Anterior cingulate cortex (tissue), 58 donors: ENCODE data around the gene RTKN.
"Not testable (repeated sequence)": the region's sequence is repeated elsewhere in the genome, so short reads cannot be mapped to it uniquely, and the experiment has no call there.

ENCODE experiments used
- DNase-seq, 58 donors: peaks; one replicate each; lab custom pipeline; 2025; lab: John Stamatoyannopoulos, UW

Gene RTKN, protein sequence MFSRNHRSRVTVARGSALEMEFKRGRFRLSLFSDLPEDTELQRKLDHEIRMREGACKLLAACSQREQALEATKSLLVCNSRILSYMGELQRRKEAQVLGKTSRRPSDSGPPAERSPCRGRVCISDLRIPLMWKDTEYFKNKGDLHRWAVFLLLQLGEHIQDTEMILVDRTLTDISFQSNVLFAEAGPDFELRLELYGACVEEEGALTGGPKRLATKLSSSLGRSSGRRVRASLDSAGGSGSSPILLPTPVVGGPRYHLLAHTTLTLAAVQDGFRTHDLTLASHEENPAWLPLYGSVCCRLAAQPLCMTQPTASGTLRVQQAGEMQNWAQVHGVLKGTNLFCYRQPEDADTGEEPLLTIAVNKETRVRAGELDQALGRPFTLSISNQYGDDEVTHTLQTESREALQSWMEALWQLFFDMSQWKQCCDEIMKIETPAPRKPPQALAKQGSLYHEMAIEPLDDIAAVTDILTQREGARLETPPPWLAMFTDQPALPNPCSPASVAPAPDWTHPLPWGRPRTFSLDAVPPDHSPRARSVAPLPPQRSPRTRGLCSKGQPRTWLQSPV

DNA sequence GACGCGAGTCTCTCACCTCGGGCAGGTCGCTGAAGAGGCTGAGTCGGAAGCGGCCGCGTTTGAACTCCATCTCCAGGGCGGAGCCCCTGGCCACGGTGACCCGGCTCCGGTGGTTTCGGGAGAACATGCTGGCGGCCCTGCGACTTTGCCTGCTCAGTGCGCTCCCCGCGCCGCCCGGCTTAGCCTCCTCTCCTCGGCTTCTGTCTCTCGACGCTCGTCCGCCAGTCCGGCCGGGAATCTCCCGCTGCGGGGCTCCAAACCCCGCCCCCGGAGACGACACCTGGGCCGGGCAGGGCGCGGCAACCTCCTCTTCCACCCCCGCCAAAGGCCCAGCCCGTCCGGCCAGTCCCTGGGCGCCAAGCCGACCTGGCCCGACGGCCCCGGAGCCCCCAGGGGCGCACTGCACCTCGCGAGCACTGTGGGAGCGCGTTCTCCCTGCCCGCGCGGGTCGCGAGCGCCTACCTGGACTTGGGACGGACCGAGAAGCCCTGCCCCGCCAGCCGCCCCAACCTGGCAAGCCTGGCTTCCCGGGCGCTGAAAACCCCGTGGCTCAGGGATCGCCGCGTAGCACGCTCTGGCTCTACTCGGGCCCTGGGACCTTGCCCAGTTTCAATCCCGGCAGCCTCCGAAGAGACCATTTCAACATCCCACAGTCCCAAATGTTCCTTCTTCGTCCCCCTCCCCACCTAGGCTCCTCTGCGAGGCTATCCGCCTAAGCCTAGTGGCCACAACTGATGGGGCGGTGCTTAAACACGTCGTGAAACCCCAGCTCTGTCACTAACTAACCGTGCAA is at the start of gene RTKN:
RTKN (minus strand) TSS at position 248 of the 793 bp plus-strand sequence; CDS start at position 127, 121 bp downstream.
- DNase-seq: peak in 5 of 58 donors; percentile 25 to 40 (median 32)

DNA sequence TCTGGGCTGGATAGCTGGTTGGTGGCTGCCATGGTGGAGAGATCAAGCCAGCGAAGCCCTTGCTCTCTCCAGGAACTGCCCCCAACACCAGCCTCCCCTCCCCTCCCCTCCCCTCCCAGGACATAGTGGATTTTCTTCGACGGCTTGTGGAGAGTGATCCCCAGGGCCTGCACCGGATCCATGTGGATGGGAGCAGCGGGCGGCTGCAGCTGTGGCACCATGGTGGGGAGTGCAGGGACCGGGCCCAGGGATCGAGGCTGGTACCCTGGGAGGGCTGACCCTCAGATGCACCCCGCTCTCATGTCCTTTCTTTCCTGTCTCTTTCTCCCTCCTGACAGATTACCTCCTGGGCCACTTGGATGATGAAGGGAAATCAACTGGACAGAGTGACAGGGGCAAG is 48.2 kb upstream of the RTKN start:
- no peak for DNase-seq

DNA sequence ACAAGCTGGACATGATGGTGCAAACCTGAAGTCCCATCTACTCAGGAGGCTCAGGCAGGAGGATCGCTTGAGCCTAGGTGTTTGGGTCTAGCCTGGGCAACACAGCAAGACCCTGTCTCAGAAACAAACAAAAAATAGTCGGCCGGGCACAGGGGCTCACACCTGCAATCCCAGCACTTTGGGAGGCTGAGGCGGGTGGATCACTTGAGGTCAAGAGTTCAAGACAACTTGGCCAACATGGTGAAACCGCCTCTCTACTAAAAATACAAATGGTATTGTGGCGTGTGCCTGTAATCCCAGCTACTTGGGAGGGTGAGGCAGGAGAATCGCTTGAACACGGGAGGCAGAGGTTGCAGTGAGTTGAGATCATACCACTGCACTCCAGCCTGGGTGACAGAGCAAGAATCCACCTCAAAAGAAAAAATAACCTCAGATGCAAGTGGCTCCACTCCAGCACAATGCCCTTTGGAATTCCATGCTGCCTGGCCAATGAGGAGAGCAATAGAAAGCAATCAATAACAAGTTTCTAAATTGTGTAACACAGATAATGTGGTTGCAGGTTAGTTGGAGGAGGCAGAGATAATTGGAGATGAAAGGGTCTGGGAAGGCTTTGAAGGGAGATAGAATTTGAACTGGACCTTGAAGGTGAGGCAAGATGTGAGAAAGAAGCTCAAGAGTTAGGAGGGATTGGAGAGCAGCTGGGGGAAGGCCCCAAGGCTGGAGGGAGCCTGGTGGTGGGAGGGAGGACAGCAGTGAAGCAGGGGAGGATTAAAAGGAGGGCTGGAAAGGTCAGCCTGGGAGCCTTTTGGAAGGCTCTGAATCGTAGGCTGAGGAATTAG is 47.1 kb upstream of the RTKN start:
- DNase-seq: no peak

DNA sequence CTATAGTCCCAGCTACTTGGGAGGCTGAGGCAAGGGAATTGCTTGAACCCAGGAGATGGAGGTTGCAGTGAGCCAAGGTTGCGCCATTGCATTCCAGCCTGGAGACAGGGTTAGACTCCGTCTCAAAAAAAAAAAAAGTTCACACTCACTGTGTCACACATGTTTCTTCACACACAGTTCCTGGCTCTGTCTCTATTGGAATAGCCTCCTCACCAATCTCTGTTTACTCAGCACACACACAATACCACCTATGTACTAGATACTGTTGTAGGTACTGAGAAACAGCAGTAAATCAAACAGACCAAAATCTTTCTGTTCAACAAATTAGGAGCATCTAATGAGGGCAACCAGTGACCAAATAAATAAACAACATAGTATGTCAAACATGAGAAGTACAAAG is 44.4 kb upstream of the RTKN start:
- DNase-seq: no peak

DNA sequence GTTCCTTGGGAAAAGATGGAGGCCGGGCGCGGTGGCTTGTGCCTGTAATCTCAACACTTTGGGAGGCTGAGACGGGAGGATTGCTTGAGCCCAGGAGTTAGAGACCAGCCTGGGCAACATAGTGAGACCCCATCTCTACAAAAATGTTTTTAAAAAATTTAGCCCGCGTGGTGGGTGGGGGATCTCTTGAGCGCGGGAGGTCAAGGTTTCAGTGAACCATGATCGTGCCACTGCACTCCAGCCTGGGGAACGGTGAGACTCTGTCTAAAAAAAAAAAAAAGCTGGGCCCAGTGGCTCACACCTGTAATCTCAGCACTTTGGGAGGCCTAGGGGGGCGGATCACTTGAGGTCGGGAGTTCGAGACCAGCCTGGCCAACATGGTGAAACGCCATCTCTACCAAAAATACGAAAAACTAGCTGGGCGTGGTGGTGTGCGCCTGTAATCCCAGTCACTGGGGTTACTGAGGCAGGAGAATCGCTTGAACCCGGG is 42.0 kb upstream of the RTKN start:
- not testable (repeated sequence) for DNase-seq

DNA sequence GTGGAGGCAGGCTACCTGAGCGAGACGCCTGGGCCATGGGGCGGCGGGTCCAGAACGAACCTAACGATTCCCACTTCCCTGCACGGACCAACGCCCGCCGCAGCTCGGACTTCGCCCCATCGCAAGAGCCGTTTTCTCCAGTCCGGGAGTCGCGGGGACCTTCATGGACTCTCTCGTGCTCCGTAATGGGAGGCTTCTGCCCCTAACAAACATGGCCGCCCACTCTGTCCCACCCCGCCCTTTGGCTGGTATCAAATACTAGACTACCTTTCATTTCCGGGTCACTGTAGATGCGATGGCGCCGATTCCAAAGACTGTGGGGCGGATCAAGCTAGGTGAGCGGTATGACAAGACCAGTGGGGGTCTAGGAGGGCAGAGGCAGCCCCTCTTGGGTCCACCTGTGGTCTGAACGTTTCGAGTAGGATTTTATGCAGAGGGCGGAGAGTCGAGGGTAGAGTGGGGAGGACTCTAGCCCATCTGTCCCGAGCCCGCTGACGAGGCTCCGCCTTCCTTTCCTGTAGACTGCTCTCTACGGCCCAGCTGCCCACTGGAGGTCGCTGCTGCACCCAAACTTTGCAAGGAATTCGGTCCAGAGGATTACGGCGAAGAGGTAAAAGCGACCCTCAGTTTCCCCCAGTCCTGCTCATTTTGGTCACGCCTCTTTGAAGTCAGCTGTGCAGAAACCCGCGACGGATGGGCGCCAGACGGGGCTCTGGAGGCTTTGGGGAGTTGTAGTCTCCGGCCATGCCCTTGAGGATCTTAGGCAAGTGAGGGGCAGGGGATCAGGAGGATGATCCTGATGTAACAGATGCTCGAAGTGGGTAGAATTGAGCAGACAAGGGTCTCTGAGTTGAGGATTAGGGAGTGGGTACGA is 41.3 kb upstream of the RTKN start, which contains the start of the genes CCDC142 and TTC31:
CCDC142 (minus strand) TSS at position 198 of the 874 bp plus-strand sequence; CDS start at position 37, 161 bp downstream.
TTC31 (plus strand) TSS at position 281 of the 874 bp plus-strand sequence; CDS start at position 296, 15 bp downstream.
- peak; percentile 85 to 100 (median 95) for DNase-seq

DNA sequence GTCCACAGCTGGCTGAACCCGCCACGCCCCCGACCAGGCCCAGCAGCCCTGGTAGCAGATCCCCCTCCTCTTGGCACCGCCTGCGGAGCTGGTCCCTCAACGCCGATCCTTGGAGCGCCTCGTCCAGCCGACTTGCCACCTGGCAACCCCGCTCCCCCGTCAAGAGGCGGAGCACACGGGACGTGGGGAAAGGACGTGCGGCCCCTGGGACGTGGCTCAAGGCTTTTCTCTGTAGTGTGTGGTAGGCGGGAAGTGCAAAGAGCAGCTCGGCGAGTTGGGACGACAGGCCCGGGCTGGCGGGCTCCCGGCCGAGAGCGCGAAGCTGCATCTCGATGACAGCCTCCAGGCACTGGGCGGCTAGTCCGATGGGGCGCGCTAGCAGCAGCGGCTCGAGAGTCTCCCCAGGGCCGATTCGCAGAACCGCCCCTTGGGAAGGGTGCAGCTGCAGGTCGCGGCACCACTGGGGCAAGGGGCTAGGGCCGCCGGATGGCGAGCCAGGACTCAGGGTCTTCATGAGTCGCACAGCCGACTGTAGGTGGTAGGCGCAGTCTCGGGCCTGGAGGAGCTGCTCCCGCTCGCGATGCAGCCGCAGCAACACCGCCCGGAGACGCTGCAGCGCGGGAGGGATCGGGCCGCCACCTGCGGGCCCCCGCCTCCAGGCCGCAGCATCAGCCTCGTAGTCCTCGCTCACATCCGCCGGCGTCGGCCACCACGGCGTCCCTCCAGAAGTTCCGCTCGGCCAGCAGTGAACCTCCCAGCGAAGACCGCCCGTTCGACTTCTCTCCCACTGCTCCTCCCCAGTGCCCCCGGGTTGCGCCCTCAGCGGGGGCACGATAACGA is 40.4 kb upstream of the RTKN start:
- DNase-seq: peak in 15 of 58 donors; percentile 51 to 84 (median 71)

DNA sequence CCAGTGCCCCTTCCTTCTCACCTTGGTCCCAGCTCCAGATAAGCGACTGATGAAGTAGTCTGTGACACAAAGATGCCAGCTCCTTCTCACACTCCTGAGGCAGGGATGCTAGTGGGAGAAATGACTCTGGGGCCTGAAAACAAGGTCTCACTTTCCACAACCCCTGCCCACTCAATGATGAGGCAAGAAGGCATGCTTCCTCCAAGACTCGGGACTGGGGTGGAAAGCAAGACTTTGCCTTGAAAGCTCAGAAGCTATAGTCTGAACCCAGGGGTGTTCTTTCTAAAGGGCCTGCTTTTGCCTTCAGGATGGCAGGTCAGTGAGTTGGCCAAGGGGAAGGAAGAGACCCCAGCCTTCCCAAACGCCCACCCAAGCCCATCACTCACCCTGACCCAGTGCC is 39.7 kb upstream of the RTKN start:
- DNase-seq: no peak

DNA sequence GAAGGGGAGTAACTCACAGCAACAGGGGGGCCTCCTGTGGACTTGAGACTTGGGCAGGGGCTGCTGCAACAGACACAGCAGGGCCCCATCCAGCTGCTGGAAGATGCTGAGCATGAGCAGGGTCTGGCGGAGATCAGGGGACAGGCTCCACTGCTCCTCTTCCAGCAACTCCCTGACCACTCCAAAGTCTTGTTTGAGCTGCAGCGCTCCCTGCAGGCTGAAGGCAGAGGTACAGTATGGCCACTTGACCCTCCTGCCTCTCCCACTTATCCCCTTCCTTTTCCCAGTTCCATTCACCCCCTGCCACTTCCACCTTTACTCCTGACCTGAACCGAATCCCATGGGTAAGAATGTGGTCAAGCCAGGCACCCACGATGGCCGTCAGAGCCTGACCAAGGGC is 33.2 kb upstream of the RTKN start:
- no peak for DNase-seq

DNA sequence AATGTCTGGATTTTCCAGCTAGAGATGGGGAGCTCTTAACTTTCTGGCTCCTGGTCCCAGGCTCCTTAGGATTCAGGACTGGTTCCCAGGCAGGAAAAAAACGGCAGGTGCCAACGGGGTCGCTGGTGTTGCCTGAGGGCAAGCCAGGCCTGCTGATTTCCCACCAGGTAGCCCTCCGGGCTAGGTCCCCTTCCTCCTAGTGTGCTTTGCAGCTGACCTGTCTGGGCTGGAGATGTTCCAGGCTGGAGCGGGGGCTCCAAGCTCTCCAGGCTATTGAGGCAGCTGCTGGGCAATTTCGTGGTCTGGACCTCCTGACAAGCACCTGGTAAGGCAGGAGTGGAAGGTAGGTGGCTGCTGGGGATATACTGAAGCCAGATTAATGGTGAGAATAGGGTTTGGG is 32.7 kb upstream of the RTKN start:
- DNase-seq: no peak

DNA sequence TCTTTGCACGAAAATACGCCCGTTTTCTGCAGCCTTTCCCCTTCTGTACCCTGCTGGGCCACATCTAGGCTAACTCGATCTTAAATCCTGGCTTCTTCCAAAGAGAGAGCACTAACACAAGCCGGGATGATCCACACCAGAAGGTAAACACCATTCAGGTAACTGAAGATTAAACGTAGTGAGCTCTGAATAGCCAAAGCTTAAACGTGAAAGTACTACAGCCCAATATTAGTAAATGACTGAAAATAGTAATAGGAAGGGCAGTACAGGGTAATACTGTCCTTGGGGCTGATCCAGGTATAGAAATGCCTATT is 31.2 kb upstream of the RTKN start:
- no peak for DNase-seq

DNA sequence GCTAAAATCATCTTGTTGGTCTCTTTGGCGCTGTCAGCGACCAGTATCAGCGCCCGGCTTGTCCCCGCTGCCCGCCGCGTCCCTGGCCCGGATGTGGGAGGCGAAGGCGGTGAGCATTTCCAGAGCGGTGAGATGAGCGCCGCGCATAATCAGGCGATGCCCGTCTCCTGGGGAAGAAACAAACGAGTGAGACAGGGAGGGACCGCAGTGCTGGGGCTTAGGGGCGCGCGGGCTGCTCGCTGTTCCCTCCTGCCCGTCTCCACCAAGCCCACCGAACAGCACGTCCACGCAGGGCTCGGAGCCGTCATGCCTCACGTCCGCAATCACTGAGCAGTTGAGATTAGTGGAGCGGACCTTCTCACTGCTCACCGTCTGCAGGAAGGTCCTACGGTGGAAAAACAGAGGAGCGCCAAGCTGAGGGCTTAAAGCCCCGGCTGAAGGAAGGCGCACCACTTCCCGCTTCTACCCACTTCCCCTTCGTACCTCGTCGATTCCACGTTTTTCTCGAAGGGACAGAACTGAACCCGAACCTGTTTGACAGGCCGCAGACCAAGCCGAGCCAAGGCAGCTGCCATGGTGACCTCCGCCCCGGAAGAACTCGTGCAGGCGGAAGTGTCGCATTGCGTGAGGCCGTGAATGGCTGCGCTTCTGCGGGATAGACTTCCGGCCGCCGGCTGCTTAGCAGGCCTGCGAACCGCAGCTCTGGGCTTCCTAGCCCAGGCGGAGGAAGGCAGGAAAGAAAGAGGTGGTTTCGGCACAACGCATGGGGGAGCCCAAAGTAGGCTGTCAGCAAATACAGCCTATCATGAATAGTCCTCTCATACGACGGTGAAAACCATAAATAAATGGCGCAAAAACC is 30.6 kb upstream of the RTKN start, which contains the start of gene MRPL53:
MRPL53 (minus strand) TSS at position 595 of the 859 bp plus-strand sequence; CDS start at position 575, 20 bp downstream.
- DNase-seq: peak; percentile 65 to 95 (median 89)

DNA sequence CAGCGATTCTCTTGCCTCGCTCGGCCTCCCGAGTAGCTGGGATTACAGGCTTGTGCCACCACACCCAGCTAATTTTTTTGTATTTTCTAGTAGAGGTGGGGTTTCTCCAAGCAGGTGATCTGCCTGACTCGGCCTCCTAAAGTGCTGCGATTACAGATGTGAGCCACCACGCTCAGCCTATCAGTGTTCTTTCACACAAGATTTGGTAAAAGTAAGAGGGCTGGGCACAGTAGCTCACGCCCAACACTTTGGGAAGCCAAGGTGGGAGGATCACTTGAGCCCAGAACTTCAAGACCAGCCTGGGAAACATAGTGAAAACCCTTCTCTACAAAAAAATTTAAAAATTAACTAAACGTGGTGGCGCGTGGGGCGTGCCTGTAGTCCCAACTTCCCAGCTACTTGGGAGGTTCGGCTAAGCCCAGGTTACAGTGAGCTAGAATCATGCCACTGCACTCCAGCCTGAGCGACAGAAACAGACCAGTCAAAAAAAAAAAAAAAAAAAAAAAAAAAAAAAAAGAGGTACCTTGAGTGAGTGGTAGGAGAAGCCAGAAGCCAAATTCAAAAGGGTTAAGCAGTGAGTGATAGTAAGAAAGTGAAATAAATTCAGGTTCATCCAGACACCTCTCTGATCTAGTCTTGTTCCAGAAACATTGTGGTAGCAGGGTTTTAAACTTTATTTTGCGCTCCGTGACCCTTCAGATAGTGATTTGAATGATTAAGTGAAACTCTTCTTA is 29.8 kb upstream of the RTKN start:
- DNase-seq: no peak

DNA sequence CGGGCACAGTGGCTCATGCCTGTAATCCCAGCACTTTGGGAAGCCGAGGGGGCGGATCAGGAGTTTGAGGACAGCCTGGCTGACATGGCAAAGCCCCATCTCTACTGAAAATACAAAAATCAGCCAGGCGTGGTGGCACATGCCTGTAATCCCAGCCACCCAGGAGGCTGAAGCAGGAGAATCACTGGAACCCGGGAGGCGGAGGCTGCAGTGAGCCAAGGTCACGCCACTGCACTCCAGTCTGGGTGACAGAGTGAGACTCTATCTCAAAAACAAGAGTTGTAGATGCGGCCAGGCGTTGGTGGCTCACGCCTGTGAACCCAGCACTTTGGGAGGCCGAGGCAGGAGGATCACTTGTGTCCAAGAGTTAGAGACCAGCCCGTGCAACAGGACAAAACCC is 29.0 kb upstream of the RTKN start:
- not testable (repeated sequence) for DNase-seq

DNA sequence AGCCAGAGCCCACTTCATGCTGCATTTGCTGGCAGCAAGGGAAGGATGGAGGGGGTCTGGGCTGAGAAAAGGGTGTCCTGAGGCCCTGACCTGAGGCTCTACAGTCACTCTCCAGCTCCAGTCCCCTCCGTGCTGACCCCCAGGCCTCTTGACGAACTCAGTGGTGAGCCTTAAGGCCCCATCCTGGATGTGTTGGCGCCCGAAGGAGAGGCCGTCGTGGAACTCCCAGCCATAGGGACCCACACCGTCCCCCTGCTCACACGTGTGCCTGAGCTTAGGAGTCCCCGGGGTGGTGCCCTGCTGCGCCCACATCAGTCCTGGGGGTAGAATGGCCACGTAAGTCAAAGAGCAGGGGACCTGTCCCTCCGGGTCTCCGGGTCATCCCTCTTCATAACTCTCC is 22.7 kb upstream of the RTKN start:
- DNase-seq: no peak

DNA sequence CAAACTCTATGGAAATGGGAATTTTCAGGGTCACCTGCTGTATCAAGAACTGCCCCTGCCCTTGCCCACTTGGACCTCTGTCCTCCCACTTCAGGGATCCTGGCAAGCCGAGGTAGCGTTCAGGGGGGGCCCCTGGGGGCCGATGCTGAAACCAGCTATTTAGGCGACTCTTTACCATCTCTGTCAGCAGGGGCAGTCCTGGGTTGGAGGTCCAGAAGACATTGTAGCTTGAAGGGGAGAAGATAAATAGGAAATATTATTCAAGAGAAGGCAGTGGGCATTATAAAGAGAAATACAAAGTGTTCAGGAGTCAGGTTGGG is 21.0 kb upstream of the RTKN start:
- no peak for DNase-seq
